H9 (cell line): ENCODE measurements around the gene SAG. TPM values are rescaled to one million over a fixed set of nuclear protein-coding genes. Genes with fewer than 3 reads are reported as not detected.
A peak's percentile ranks its signal among the peaks of the same experiment; 100 is the strongest.

Source experiments
- DNase-seq: peaks from one replicate; pipeline ENCODE4 v3.0.0-alpha.2; 2017
- H2AFZ ChIP-seq: one replicate; pipeline ENCODE4 v1.6.1; 2013; ENCODE audit warnings: mild to moderate bottlenecking, low read length, control low read depth, moderate library complexity
- H2AK5ac ChIP-seq: 2 replicates; pipeline ENCODE4 v1.6.1; 2013; ENCODE audit warnings: low read length, control low read depth, mixed read lengths; ENCODE audit not compliant: insufficient read length
- H2BK120ac ChIP-seq: one replicate; pipeline ENCODE4 v1.6.1; 2013; ENCODE audit warnings: low read depth, mild to moderate bottlenecking, low read length, control low read depth, inconsistent platforms; ENCODE audit not compliant: poor library complexity, severe bottlenecking
- H2BK12ac ChIP-seq: 2 replicates; pipeline ENCODE4 v1.6.1; 2013; ENCODE audit warnings: low read length, control low read depth, mixed read lengths, low read depth; ENCODE audit not compliant: insufficient read length
- H2BK15ac ChIP-seq: 2 replicates; pipeline ENCODE4 v1.6.1; 2013; ENCODE audit warnings: low read depth, low read length, control low read depth
- H2BK20ac ChIP-seq: one replicate; pipeline ENCODE4 v1.6.1; 2013; ENCODE audit warnings: low read depth, mild to moderate bottlenecking, low read length, control low read depth, inconsistent platforms; ENCODE audit not compliant: poor library complexity, severe bottlenecking
- H2BK5ac ChIP-seq: 2 replicates; pipeline ENCODE4 v1.6.1; 2013; ENCODE audit warnings: low read length, control low read depth, mixed read lengths; ENCODE audit not compliant: insufficient read length
- H3K14ac ChIP-seq: 2 replicates; pipeline ENCODE4 v1.6.1; 2013; ENCODE audit warnings: low read length, control low read depth; ENCODE audit not compliant: insufficient read depth
- H3K18ac ChIP-seq: 2 replicates; pipeline ENCODE4 v1.6.1; 2013; ENCODE audit warnings: low read depth, mild to moderate bottlenecking, mixed read lengths, low read length, control low read depth; ENCODE audit not compliant: insufficient read length
- H3K23ac ChIP-seq: 2 replicates; pipeline ENCODE4 v1.6.1; 2013; ENCODE audit warnings: low read length, control low read depth, mixed read lengths, low read depth; ENCODE audit not compliant: insufficient read length
- H3K23me2 ChIP-seq: 2 replicates; pipeline ENCODE4 v1.6.1; 2013; ENCODE audit warnings: low read depth, mild to moderate bottlenecking, mixed read lengths, low read length, control low read depth; ENCODE audit not compliant: insufficient read length, poor library complexity, severe bottlenecking
- H3K27ac ChIP-seq: 2 replicates; pipeline ENCODE4 v1.5.1; 2013; ENCODE audit warnings: low read length, control low read depth, mixed read lengths, low read depth; ENCODE audit not compliant: insufficient read length
- H3K27me3 ChIP-seq: 2 replicates; pipeline ENCODE4 v1.6.1; 2013; ENCODE audit warnings: low read length, control low read depth, inconsistent platforms; ENCODE audit not compliant: insufficient read depth
- H3K4ac ChIP-seq: 2 replicates; pipeline ENCODE4 v1.6.1; 2013; ENCODE audit warnings: low read depth, mild to moderate bottlenecking, control low read depth, inconsistent platforms, low read length, moderate library complexity
- H3K4me1 ChIP-seq: 2 replicates; pipeline ENCODE4 v1.6.1; 2013; ENCODE audit warnings: low read length, control low read depth, inconsistent platforms; ENCODE audit not compliant: insufficient read depth
- H3K4me2 ChIP-seq: 2 replicates; pipeline ENCODE4 v1.6.1; 2013; ENCODE audit warnings: low read length, control low read depth, mixed read lengths; ENCODE audit not compliant: insufficient read length, insufficient read depth
- H3K56ac ChIP-seq: 2 replicates; pipeline ENCODE4 v1.6.1; 2013; ENCODE audit warnings: low read depth, mild to moderate bottlenecking, mixed read lengths, low read length, control low read depth; ENCODE audit not compliant: insufficient read length
- H3K79me1 ChIP-seq: 2 replicates; pipeline ENCODE4 v1.6.1; 2013; ENCODE audit warnings: low read depth, mild to moderate bottlenecking, moderate library complexity, low read length, control low read depth, inconsistent platforms; ENCODE audit not compliant: insufficient read depth, poor library complexity, severe bottlenecking
- H3K79me2 ChIP-seq: 2 replicates; pipeline ENCODE4 v1.6.1; 2013; ENCODE audit warnings: low read length, control low read depth, inconsistent platforms; ENCODE audit not compliant: insufficient read depth
- H3K9ac ChIP-seq: 2 replicates; pipeline ENCODE4 v1.6.1; 2013; ENCODE audit warnings: low read length, control low read depth, mixed read lengths; ENCODE audit not compliant: insufficient read length; ENCODE audit errors: extremely low read depth
- H3K9me3 ChIP-seq: one replicate; pipeline ENCODE4 v1.6.1; 2013; ENCODE audit warnings: low read depth, low read length, inconsistent platforms; ENCODE audit not compliant: control insufficient read depth
- H3T11ph ChIP-seq: one replicate; pipeline ENCODE4 v1.6.1; 2013; ENCODE audit warnings: mild to moderate bottlenecking, low read length, control low read depth, inconsistent platforms
- H4K20me1 ChIP-seq: one replicate; pipeline ENCODE4 v1.6.1; 2013; ENCODE audit not compliant: control insufficient read depth, insufficient read length, insufficient read depth
- H4K5ac ChIP-seq: 2 replicates; pipeline ENCODE4 v1.6.1; 2013; ENCODE audit warnings: low read depth, mild to moderate bottlenecking, mixed read lengths, low read length, control low read depth; ENCODE audit not compliant: insufficient read length
- H4K8ac ChIP-seq: replicated peaks from 2 replicates; pipeline ENCODE4 v1.6.1; 2013; ENCODE audit warnings: low read length, control low read depth, mixed read lengths, low read depth; ENCODE audit not compliant: insufficient read length
- H4K91ac ChIP-seq: 2 replicates; pipeline ENCODE4 v1.6.1; 2013; ENCODE audit warnings: low read depth, mild to moderate bottlenecking, moderate library complexity, mixed read lengths, low read length, control low read depth; ENCODE audit not compliant: insufficient read length
- H3K27ac Mint-ChIP-seq, 3 experiments: 2 replicates in 2 of 3; 3 replicates in 1 of 3; pipeline ENCODE4 v1.8.0; 2020 to 2021; ENCODE audit warnings: mixed read lengths in 3 of 3, mild to moderate bottlenecking in 1 of 3, moderate library complexity in 1 of 3
- H3K27me3 Mint-ChIP-seq: 2 replicates; pipeline ENCODE4 v1.8.0; 2021; ENCODE audit warnings: low read depth, mild to moderate bottlenecking, moderate library complexity, mixed read lengths
- H3K36me3 Mint-ChIP-seq, 3 experiments: 2 replicates in 2 of 3; 3 replicates in 1 of 3; pipeline ENCODE4 v1.8.0; 2020 to 2021; ENCODE audit warnings: low read depth in 3 of 3, mixed read lengths in 3 of 3; ENCODE audit not compliant: insufficient read depth in 1 of 3
- H3K4me1 Mint-ChIP-seq, 2 experiments: 2 replicates each; pipeline ENCODE4 v1.8.0; 2020; ENCODE audit warnings: mixed read lengths in 2 of 2
- H3K4me3 Mint-ChIP-seq, 2 experiments: 2 replicates in 1 of 2; 3 replicates in 1 of 2; pipeline ENCODE4 v1.8.0; 2020 to 2021; ENCODE audit warnings: mild to moderate bottlenecking in 2 of 2, mixed read lengths in 2 of 2, moderate library complexity in 1 of 2
- H3K9me3 Mint-ChIP-seq, 2 experiments: 2 replicates in 1 of 2; 3 replicates in 1 of 2; pipeline ENCODE4 v1.8.0; 2020; ENCODE audit warnings: mild to moderate bottlenecking in 2 of 2, mixed read lengths in 2 of 2, moderate library complexity in 1 of 2
- WGBS: extraction: QIAGEN DNeasy Blood & Tissue Kit; methylation state at CpG from one replicate; pipeline ENCODE4 v1.1.7; 2013; ENCODE audit warnings: missing lambda C conversion rate, low lambda C conversion rate, mixed read lengths; ENCODE audit not compliant: insufficient read length; ENCODE audit errors: extremely low coverage; 5-methylcytosine and 5-hydroxymethylcytosine counted together
- total RNA-seq: library from RNA; stranded (reverse); gene quantifications from 2 replicates; pipeline ENCODE4 v1.2.1, GENCODE V29; 2021
- TF ChIP-seq, protein P1 (sequence below): fragments of 200-600 bp; sonication (generic); conservative IDR thresholded peaks from 3 replicates; pipeline ENCODE4 v1.8.0; 2021; ENCODE audit warnings: antibody characterized with exemption, mild to moderate bottlenecking

SAG gene
- total RNA-seq, 1 experiment from 2014 or later = not detected

DNA sequence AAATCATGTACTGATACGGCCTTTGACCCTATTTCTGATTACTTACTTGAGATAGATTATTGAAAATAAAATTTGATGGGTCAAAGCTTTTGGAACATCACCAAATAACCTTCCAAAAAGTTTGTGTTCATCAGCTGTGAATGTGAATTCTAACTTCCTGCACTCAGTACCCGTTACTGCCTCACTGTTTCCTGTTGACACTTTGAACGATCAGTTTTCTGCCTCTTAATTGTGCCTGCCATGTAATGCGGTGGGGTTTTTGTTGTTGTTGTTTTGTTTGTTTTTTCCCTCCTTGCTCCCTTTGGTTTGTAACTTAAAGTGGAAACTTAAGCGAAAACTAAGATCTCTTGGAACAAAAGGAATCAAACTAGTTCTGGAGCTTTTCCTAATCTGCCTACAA, 37.2 kb upstream of the SAG start:
- H3K27me3 Mint-ChIP-seq = no peaks in the 10 kb centered on the region
- peaks cover 32 to 94% (median 86%) of the 10 kb centered on the region in 3 experiments for H3K36me3 Mint-ChIP-seq
- TF ChIP-seq, protein P1, sequence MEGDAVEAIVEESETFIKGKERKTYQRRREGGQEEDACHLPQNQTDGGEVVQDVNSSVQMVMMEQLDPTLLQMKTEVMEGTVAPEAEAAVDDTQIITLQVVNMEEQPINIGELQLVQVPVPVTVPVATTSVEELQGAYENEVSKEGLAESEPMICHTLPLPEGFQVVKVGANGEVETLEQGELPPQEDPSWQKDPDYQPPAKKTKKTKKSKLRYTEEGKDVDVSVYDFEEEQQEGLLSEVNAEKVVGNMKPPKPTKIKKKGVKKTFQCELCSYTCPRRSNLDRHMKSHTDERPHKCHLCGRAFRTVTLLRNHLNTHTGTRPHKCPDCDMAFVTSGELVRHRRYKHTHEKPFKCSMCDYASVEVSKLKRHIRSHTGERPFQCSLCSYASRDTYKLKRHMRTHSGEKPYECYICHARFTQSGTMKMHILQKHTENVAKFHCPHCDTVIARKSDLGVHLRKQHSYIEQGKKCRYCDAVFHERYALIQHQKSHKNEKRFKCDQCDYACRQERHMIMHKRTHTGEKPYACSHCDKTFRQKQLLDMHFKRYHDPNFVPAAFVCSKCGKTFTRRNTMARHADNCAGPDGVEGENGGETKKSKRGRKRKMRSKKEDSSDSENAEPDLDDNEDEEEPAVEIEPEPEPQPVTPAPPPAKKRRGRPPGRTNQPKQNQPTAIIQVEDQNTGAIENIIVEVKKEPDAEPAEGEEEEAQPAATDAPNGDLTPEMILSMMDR = no peak
- no peaks in the 10 kb centered on the region for H3K79me2 ChIP-seq
- no peak overlapping the region for H2BK120ac ChIP-seq
- H3K4me1 Mint-ChIP-seq = no peaks in the 10 kb centered on the region; a peak in 1 of 4 replicates
- no peak overlapping the region for H3K4ac ChIP-seq
- no peak overlapping the region for H3K56ac ChIP-seq
- H3K23me2 ChIP-seq = no peaks in the 10 kb centered on the region
- H2AFZ ChIP-seq = no peak overlapping the region
- no peaks in the 10 kb centered on the region for H3K9me3 Mint-ChIP-seq
- no peak overlapping the region for H2AK5ac ChIP-seq
- peak overlapping the region in 1 of 3 experiments; percentile 41; a peak in 1 of 7 replicates for H3K27ac Mint-ChIP-seq
- H3K27ac ChIP-seq = no peak overlapping the region
- H4K5ac ChIP-seq = no peak overlapping the region
- H3K4me2 ChIP-seq = no peak overlapping the region
- H2BK20ac ChIP-seq = no peak overlapping the region
- H4K91ac ChIP-seq = no peak overlapping the region
- no peaks in the 10 kb centered on the region for H4K20me1 ChIP-seq
- no peaks in the 10 kb centered on the region for H3K79me1 ChIP-seq
- no peak overlapping the region for H3K14ac ChIP-seq
- DNase-seq = no peak
- H3K4me3 Mint-ChIP-seq = no peak overlapping the region
- no CpG with 5 or more reads among the region's 5 CpGs for WGBS
- no peak overlapping the region for H3K18ac ChIP-seq
- no peak overlapping the region for H4K8ac ChIP-seq
- no peaks in the 10 kb centered on the region for H3K9me3 ChIP-seq
- no peaks in the 10 kb centered on the region for H3K27me3 ChIP-seq
- H2BK5ac ChIP-seq = no peak overlapping the region
- no peak overlapping the region for H3K9ac ChIP-seq
- H3K23ac ChIP-seq = no peak overlapping the region
- no peak overlapping the region for H2BK12ac ChIP-seq
- H3K4me1 ChIP-seq = no peaks in the 10 kb centered on the region
- H3T11ph ChIP-seq = no peak overlapping the region
- no peak overlapping the region for H2BK15ac ChIP-seq
